ENCODE results near the gene SPEN.
A peak's percentile ranks its signal among the peaks of the same experiment; 100 is the strongest.

Gene SPEN

GRCh38 chr1:15949453-15950245 is 102.1 kb downstream of the SPEN start:
- DNase-seq = peak; percentile 99

GRCh38 chr1:15950302-15950701 is 102.8 kb downstream of the SPEN start:
- no peak for DNase-seq

GRCh38 chr1:15950763-15951295 is 103.3 kb downstream of the SPEN start:
- no peak for DNase-seq

DNA sequence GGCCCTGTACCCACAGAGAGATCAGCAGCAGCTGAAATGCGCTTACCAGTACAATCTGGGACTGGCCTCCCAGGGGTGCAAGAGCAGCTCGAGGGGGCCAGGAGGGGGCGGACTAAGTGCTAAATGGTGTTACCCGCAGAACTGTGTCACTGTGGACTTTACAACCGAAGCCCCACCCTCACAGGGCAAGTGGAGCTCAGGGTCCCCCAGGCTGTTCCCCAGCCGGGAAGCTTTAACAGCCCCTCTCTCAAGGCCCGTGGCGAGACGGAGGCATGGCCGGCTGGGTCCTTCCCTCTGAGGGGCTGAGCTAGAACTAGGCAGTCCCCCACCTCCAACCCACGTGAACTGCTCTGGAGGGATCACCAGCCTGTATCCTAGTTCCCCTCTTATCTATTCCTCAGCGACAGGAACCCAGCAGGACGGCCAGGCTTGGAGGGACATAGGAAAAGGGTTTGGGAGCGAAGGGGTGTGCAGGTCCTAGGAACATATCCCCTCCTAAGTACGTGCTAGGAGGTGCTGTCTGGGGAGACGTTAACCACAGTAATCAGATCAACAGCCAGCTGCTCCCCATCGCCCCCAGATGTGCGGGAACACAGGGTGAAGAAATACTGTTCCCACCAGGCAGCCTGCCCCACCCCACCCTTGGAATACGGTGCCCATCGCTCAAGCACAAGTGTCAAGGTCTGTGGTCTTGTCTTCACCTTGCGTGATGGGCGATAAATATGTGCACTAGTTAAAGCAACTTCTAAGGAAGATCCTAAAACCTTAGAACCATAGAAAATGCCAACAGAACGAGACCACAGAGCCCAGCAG is 104.0 kb downstream of the SPEN start:
- DNase-seq = no peak

GRCh38 chr1:15952317-15953258 is 105.1 kb downstream of the SPEN start:
- peak; percentile 100 for DNase-seq

- DNase-seq = no peak
These were observed 105.8 kb downstream of the SPEN start for GRCh38 chr1:15953294-15953771.

- no peak for DNase-seq
These were observed 106.3 kb downstream of the SPEN start for GRCh38 chr1:15953791-15954241.

DNA sequence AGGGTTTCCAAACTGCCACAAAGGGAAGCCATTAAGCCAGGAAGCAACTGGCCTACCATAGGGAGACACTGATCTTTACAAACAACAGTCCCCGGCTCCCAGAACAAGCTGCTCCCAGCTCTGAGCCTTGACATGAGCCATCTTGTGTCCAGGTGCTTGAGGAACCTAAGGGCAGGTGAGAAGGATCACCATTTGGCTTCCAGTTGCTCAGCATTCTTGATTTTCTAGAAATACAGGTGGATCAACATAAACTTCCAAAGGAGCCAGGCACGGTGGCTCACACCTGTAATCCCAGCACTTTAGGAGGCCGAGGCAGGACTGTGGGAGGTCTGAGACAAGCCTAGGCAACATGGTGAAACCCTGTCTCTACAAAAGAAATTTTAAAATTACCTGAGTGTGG is 106.8 kb downstream of the SPEN start:
- no peak for DNase-seq

- DNase-seq = no peak
These were observed 108.0 kb downstream of the SPEN start for GRCh38 chr1:15955552-15955951.

- DNase-seq = peak; percentile 38
These were observed 108.6 kb downstream of the SPEN start for GRCh38 chr1:15956150-15956549.

- no peak for DNase-seq
These were observed 110.0 kb downstream of the SPEN start for GRCh38 chr1:15957221-15958095.

GRCh38 chr1:15958111-15958510 is 110.6 kb downstream of the SPEN start:
- no peak for DNase-seq

- DNase-seq = no peak
These were observed 111.3 kb downstream of the SPEN start for GRCh38 chr1:15958793-15959192.

DNA sequence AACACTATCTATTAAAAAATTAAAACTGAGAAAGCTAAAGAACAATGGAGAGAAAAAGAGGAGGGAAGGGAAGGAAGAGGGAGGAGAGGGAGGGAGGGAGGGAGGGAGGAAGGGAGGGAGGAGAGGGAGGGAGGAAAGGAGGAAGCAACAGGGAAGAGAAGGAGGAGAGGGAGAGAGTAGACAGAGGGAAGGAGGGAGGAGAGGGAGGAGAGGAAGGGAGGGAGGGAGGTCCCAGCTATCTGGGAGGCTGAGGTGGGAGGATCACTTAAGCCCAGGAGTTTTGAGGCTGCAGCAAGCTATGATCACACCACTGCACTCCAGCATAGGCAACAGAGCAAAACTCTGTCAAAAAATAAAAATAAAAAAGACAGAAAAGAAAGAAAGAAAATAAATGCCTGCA is 111.9 kb downstream of the SPEN start:
- no peak for DNase-seq

DNA sequence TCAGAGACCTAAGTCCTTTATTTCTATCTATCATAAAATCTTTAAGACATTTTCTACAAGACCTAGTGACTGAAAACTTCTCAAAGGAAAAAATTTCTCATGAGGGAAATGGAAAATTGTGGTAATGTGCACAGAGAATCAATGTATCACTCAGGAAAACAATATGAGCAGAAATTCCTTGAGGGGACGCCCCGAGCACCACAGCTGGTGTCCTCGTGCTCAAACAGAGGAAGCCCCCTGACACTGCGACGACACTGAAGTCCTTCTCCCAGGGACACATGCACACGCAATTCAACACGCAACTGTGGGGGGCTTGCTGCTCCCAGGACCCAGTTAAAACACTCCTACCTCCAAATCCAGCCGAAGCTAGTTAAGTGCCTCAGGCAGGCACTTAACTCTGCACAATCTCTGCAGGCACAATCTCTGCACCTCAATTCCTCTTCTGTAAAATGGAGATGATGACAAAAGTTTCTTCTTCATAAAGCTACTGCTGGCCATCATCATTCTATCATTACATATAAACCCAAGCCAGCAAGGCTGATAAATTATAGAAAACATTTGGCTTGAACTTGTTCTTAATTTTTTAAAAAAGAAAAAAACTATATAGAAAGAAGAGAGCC is 112.4 kb downstream of the SPEN start:
- DNase-seq = no peak

DNA sequence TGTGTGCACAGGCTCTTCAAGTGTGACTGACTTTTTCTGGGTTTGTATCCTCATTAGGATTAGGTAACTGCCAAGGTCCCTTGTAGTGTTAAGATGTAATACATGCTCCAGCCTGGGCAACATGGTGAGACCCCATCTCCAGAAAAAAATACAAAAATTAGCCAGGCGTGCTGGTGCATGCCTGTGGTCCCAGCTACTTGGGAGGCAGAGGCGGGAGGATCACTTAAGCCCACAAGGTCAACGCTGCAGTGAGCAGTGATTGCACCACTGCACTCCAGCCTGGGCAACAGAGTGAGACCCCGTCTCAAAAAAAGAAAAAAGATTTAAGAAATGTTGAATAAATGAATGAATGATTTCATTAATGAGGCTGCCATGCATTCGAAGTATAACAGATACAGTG is 113.3 kb downstream of the SPEN start:
- DNase-seq = no peak

- DNase-seq = no peak
These were observed 114.0 kb downstream of the SPEN start for GRCh38 chr1:15961492-15961891.

DNA sequence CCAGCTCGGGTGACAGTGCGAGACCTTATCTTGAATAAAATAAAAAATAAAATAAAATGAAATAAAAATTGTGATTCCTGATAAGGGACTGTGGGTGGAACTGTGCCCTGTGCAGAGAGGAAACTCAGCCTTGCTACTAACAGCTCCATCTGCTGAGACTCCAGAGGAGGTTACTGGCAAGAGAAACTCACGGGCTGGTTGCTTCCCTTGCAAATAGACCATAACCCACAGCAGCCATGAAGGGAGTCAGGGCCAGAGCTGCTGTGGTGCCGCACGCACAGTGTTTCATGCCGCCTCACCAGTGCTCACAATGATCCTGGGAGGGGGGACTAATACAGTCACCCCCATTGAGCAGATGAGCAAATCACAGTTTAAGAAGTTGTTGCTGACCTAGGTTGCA is 114.7 kb downstream of the SPEN start:
- DNase-seq = no peak

DNA sequence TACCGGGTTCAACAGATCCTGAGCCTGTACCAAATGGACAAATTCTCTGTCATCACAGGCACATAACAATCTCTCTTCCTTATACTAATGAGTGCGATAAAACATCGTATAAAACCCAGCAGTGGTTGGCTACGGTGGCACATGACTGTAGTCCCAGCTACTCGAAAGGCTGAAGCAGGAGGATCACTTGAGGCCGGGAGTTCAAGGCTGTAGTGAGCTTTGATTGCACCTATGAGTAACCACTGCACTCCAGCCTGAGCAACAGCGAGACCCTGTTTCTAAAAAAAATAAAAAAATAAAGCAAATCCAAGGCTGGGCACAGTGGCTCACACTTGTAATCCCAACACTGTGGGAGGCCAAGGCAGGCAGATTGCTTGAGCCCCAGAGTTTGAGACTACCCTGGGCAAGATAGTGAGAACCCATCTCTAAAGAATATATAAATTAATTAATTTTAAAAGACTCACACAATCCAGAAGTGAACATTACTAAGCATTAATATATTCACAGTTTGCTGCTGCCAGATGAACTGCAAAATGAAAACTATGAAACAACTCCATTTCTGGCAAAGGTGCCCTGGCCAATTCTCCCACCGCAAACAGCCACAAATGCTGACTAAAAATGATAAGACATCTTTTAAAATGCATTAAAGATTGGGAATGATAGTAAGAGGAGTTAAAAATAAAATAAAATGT is 115.3 kb downstream of the SPEN start:
- DNase-seq = no peak

DNA sequence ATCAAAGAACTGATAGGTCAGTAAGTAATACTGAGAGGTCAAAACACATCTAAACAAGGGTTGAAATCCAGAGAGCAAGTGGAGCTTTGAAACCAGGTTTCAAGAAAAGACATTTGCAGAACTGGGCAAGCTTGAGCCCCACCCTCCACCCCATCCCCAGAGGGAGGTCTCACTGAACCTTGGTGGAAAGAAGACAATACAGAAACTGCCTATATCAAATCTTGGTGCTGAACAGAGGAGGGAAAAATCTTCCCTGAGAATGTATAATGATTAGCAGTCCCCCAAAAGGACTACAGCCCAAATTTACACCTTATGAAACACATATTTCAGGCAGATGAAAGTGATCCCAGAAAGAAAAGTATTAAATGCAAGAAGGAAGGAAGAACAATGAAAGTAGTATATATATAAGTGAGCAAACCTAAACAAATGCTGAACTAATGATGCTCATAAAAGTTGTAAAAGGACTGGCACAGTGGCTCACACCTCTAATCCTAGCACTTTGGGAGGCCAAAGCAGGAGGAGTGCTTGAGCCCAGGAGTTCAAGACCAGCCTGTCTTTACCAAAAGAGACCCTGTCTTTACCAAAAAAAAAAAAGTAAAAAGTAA is 116.0 kb downstream of the SPEN start:
- DNase-seq = no peak

All from HCEC 1CT (cell line).